Measurements from ENCODE around the gene PRICKLE2.

DNA sequence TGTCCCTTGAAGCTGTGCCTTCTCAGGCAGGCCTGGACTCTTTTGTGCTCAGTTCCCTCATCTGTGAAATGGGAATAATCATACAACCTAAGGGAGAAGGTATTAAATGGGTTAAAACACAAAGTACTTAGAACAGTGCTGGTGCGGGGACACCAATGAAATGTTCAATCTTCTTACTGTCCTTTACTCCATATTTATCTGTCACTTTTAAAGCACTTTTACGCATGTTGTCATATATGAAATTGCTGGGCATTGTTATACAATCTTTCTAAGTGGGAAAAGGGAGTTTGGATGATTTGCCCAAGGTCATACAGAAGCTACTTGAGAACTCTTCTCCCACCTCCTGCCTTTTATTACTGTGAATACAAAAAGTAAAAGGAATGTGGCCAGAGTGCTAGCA lies 114.2 kb downstream of the PRICKLE2 start:
- TF ChIP-seq, protein P1, sequence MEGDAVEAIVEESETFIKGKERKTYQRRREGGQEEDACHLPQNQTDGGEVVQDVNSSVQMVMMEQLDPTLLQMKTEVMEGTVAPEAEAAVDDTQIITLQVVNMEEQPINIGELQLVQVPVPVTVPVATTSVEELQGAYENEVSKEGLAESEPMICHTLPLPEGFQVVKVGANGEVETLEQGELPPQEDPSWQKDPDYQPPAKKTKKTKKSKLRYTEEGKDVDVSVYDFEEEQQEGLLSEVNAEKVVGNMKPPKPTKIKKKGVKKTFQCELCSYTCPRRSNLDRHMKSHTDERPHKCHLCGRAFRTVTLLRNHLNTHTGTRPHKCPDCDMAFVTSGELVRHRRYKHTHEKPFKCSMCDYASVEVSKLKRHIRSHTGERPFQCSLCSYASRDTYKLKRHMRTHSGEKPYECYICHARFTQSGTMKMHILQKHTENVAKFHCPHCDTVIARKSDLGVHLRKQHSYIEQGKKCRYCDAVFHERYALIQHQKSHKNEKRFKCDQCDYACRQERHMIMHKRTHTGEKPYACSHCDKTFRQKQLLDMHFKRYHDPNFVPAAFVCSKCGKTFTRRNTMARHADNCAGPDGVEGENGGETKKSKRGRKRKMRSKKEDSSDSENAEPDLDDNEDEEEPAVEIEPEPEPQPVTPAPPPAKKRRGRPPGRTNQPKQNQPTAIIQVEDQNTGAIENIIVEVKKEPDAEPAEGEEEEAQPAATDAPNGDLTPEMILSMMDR (IDR thresholded peaks at IDR 0.05) = no peak
- TF ChIP-seq POLR2A (IDR thresholded peaks at IDR 0.05) = no peak
